ENCODE data around the gene CEMIP.

CEMIP gene

DNA sequence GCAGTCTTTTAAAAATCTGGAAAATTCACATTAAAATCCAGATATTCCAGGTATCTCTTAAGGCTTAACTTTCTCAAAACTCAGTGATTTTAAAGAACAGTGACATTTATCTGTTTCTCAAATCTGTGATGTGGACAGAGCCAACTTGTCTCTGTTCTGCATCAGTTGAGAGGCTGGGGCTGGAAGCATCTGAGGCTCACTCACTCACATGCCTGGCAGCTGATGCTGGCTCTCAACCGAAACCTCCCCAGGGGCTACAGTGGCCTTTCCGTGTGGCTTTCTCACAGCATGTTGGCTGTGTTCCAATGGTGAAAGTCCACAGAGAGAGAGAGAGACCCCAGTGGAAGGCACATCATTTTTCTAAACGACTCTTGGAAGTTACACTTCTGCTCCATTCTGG lies 53.5 kb downstream of the CEMIP start:
- no peak for TF ChIP-seq POLR2A (IDR thresholded peaks at IDR 0.05; ENCODE audit: low read depth, low read length)
- no peak for FAIRE-seq
- no peak for DNase-seq (ENCODE audit: insufficient read length, low spot score)

- TF ChIP-seq POLR2A (IDR thresholded peaks at IDR 0.05; ENCODE audit: low read depth, low read length): no peak
- FAIRE-seq (no peak), DNase-seq (ENCODE audit: insufficient read length, low spot score) (no peak)
These were observed 55.2 kb downstream of the CEMIP start for GRCh38 chr15:80834402-80834801.

GRCh38 chr15:80834906-80835305 lies 55.7 kb downstream of the CEMIP start:
- FAIRE-seq: no peak
- TF ChIP-seq POLR2A (IDR thresholded peaks at IDR 0.05; ENCODE audit: low read depth, low read length): no peak

GRCh38 chr15:80835336-80835735 lies 56.2 kb downstream of the CEMIP start:
- DNase-seq (ENCODE audit: insufficient read length, low spot score): no peak
- TF ChIP-seq POLR2A (IDR thresholded peaks at IDR 0.05; ENCODE audit: low read depth, low read length): no peak
- no peak for FAIRE-seq

More at GRCh38 chr15:80834906-80835305, 55.7 kb downstream of the CEMIP start:
- DNase-seq (ENCODE audit: insufficient read length, low spot score): no peak

GRCh38 chr15:80836223-80836622 lies 57.1 kb downstream of the CEMIP start:
- DNase-seq (ENCODE audit: insufficient read length, low spot score): no peak
- FAIRE-seq: no peak
- no peak for TF ChIP-seq POLR2A (IDR thresholded peaks at IDR 0.05; ENCODE audit: low read depth, low read length)

GRCh38 chr15:80837006-80837405 lies 57.8 kb downstream of the CEMIP start:
- no peak for FAIRE-seq
- no peak for DNase-seq (ENCODE audit: insufficient read length, low spot score)
- TF ChIP-seq POLR2A (IDR thresholded peaks at IDR 0.05; ENCODE audit: low read depth, low read length): no peak

DNA sequence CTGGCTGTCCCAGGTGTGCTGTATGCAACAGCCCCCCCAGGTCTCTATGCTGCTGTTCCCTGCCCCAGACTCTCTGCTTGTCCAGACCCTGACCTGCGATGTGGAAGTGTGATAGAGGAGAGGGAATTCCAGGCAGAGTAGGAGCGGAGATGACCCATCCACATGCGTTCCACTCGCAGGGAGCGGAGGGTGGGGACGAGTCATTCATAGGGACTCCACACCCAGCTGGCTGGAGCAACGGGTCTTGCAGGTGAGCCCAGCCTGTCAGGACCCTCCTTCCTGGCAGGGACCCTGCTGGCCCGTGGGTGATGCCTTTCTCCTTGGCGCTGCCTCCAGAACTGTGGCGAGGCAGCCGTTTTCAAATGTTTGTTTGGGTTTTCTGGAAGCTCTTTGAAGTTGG lies 58.8 kb downstream of the CEMIP start:
- DNase-seq (ENCODE audit: insufficient read length, low spot score): no peak
- FAIRE-seq: no peak
- no peak for TF ChIP-seq POLR2A (IDR thresholded peaks at IDR 0.05; ENCODE audit: low read depth, low read length)

- TF ChIP-seq POLR2A (IDR thresholded peaks at IDR 0.05; ENCODE audit: low read depth, low read length): no peak
- no peak for FAIRE-seq
- no peak for DNase-seq (ENCODE audit: insufficient read length, low spot score)
These were observed 59.5 kb downstream of the CEMIP start for GRCh38 chr15:80838666-80839065.

DNA sequence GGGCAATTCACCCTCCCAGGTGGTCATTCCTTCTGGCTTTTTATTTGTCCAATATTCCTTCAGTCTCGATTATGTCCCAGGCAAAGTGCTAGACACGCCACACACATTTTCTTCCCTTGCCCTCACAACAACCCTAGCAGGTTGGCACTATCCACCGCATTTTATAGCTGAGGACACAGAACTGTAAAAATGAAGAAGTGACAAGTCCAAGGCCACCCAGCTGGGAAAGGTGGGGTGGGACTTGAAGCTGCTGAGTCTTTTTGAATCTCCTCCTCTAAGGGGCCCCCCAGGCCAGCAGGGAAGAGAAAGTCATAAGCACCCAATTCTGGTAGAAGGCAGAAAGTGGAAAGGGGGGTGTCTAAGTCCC lies 60.6 kb downstream of the CEMIP start:
- FAIRE-seq: no peak
- no peak for TF ChIP-seq POLR2A (IDR thresholded peaks at IDR 0.05; ENCODE audit: low read depth, low read length)
- no peak for DNase-seq (ENCODE audit: insufficient read length, low spot score)

GRCh38 chr15:80840182-80841130 lies 61.3 kb downstream of the CEMIP start:
- DNase-seq (ENCODE audit: insufficient read length, low spot score) (no peak), FAIRE-seq (no peak)
- TF ChIP-seq POLR2A (IDR thresholded peaks at IDR 0.05; ENCODE audit: low read depth, low read length): no peak

GRCh38 chr15:80841541-80841940 lies 62.4 kb downstream of the CEMIP start:
- FAIRE-seq (no peak), DNase-seq (ENCODE audit: insufficient read length, low spot score) (no peak)
- no peak for TF ChIP-seq POLR2A (IDR thresholded peaks at IDR 0.05; ENCODE audit: low read depth, low read length)

GRCh38 chr15:80844011-80844732 lies 65.0 kb downstream of the CEMIP start:
- DNase-seq (ENCODE audit: insufficient read length, low spot score) (peak; percentile 18), FAIRE-seq (no peak)
- TF ChIP-seq POLR2A (IDR thresholded peaks at IDR 0.05; ENCODE audit: low read depth, low read length): no peak

GRCh38 chr15:80846031-80846815 lies 67.1 kb downstream of the CEMIP start:
- DNase-seq (ENCODE audit: insufficient read length, low spot score): no peak
- no peak for FAIRE-seq
- TF ChIP-seq POLR2A (IDR thresholded peaks at IDR 0.05; ENCODE audit: low read depth, low read length): no peak

- DNase-seq (ENCODE audit: insufficient read length, low spot score) (peak; percentile 82), FAIRE-seq (no peak)
- TF ChIP-seq POLR2A (IDR thresholded peaks at IDR 0.05; ENCODE audit: low read depth, low read length): no peak
These were observed 70.1 kb downstream of the CEMIP start for GRCh38 chr15:80849308-80849707.

Data from H54 (cell line).